RWPE1 (cell line): Measurements from ENCODE around the gene NSUN4.
"Not testable (repeated sequence)": the region's sequence is repeated elsewhere in the genome, so short reads cannot be mapped to it uniquely, and the experiment has no call there.

Source experiments
- CTCF ChIA-PET: fragments of 350-600 bp; sonication (Branson Sonifier 250); formaldehyde crosslinking; extraction: SDS; loops from one replicate; lab custom pipeline; 2021; lab: Yijun Ruan, JAX
- POLR2A ChIA-PET: fragments of 400-600 bp; formaldehyde crosslinking; extraction: SDS; loops from one replicate; lab custom pipeline; 2020; ENCODE audit warnings: antibody characterized with exemption; ENCODE audit not compliant: low non-redundant PET; lab: Yijun Ruan, JAX
- DNase-seq: peaks from one replicate; pipeline ENCODE4 v3.0.0; 2012; ENCODE audit warnings: low spot score
- H3K27ac ChIP-seq: fragments of 450-650 bp; 2 replicates; pipeline ENCODE4 v1.5.1; 2017
- TF ChIP-seq, protein P1 (sequence below): fragments of 450-650 bp; conservative IDR thresholded peaks from 2 replicates; pipeline ENCODE4 v1.5.1; 2017; ENCODE audit warnings: low read depth, mild to moderate bottlenecking

NSUN4 gene

DNA sequence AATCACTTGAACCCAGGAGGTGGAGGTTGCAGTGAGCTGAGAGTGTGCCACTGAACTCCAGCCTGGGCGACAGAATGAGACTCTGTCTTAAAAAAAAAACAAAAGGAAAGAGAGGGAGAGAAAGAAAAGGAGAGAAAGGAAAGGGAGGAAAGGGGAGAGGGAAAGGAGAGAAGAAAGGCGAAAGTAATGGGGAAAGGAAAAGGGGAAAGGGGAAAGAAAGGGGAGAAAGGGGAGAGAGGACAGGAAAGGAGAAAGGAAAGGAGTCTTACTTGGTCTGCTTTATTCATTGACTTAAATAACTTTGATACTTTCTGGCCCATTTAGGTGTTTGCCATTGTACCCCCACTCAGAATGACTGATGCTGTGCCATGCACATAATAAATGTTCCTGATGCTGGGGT is 11.8 kb downstream of the NSUN4 start:
- CTCF ChIA-PET: no interaction called here
- no peak for DNase-seq
- H3K27ac ChIP-seq: no peak overlapping the region
- POLR2A ChIA-PET: no interaction called here
- TF ChIP-seq, protein P1, sequence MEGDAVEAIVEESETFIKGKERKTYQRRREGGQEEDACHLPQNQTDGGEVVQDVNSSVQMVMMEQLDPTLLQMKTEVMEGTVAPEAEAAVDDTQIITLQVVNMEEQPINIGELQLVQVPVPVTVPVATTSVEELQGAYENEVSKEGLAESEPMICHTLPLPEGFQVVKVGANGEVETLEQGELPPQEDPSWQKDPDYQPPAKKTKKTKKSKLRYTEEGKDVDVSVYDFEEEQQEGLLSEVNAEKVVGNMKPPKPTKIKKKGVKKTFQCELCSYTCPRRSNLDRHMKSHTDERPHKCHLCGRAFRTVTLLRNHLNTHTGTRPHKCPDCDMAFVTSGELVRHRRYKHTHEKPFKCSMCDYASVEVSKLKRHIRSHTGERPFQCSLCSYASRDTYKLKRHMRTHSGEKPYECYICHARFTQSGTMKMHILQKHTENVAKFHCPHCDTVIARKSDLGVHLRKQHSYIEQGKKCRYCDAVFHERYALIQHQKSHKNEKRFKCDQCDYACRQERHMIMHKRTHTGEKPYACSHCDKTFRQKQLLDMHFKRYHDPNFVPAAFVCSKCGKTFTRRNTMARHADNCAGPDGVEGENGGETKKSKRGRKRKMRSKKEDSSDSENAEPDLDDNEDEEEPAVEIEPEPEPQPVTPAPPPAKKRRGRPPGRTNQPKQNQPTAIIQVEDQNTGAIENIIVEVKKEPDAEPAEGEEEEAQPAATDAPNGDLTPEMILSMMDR: no peak

DNA sequence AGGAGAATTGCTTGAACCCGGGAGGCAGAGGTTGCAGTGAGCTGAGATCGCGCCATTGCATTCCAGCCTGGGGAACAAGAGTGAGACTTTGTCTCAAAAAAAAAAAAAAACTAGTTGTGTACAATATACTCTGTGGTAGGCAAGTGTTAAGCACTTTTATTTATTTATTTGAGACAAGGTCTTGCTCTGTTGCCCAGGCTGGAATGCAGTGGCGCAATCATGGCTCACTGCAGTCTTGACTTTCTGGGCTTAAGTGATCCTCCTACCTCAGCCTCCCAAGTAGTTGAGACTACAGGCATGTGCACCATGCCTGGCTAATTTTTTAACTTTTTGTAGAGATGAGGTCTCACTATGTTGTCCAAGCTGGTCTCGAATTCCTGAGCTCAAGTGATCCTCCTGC is 15.3 kb downstream of the NSUN4 start:
- H3K27ac ChIP-seq, POLR2A ChIA-PET, CTCF ChIA-PET, DNase-seq: not testable (repeated sequence)

DNA sequence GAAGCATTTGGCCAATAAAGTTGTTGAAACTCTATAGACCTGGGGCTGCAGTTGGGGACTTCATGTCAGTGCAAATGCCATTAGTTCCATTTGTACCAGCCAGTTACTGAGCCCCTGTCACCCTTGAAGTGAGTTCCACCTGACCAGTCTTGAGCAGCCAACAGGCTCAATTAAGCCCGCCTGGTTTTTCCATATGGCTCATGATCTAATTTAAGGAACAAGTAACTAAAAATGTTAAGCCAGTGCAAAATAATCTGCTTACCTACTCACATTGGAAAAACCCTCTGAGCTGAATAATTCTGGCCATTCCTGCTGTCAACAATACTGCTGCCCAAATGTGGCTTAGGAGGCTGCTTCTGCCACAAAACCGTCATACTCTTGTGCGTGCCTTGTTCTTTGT is 21.6 kb downstream of the NSUN4 start:
- ChIA-PET POLR2A (no interaction called here), CTCF (no interaction called here)
- TF ChIP-seq, protein P1: no peak
- no peak for DNase-seq
- no peak overlapping the region for H3K27ac ChIP-seq

DNA sequence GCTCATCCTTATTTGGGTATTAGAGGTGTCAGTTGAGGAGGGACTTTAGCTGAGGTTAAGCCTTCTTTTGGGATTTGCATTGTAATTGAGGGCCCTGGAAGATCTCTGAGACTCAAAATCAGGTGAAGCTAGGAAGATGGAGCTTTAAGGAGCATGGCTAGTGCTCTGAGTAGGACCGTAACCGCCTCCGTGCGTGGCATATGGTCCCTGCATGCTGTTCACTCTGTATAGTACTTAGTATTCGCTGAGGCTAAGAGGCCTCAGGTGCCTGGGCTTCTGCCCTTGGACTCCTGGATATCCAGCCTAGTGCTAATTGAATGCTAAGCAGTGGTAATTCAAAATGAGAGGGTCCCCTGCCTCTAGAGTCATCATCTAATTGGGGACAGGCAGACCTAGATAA is 22.5 kb downstream of the NSUN4 start:
- CTCF ChIA-PET: no interaction called here
- DNase-seq: no peak
- POLR2A ChIA-PET: no interaction called here
- H3K27ac ChIP-seq: no peak overlapping the region
- TF ChIP-seq, protein P1: no peak

DNA sequence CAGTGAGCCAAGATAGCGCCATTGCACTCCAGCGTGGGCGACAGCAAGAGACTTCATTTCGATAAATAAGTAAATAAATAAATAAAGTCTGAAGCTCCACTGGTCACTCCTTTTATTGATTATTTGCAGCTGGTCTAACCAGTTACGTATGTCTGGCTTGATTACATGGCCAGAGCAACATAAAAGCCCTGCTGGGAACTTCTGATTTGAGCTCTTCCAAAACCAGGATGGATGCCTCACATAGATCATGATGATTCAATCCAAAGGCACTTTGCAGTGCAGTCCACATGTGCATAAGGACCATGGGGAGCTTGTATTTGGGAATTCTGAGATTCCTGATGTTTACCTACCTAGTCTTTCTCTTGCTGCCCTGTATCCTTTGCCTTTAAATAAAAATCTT is 24.0 kb downstream of the NSUN4 start:
- POLR2A ChIA-PET: no interaction called here
- DNase-seq: no peak
- CTCF ChIA-PET: interaction anchor here (0.6 to 1.0 kb wide), 4 partner anchors 16 to 367 kb away, joined by 3 to 8 read pairs (median 4); no protein-coding TSS in a partner anchor
- TF ChIP-seq, protein P1: no peak
- H3K27ac ChIP-seq: no peak overlapping the region

DNA sequence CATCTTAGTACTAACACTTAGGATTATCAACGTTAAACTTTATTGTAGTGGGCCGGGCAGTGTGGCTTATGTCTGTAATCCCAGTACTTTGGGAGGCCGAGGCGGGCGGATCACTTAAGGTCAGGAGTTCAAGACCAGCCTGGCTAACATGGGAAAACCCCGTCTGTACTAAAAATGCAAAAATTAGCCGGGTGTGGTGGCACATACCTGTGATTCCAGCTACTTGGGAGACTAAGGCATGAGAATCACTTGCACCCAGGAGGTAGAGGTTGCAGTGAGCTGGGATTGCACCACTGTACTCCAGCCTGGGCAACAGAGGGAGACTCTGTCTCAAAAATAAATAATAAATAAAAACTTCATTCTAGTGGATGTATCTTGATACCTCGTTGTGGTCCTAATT is 25.2 kb downstream of the NSUN4 start:
- not testable (repeated sequence) for H3K27ac ChIP-seq, DNase-seq
- ChIA-PET POLR2A (interaction anchor here (0.6 kb wide), 1 partner anchor 1740 kb away, joined by 3 read pairs; no protein-coding TSS in a partner anchor), CTCF (interaction anchor here (0.7 kb wide), 1 partner anchor 18 kb away, joined by 4 read pairs; no protein-coding TSS in a partner anchor)

DNA sequence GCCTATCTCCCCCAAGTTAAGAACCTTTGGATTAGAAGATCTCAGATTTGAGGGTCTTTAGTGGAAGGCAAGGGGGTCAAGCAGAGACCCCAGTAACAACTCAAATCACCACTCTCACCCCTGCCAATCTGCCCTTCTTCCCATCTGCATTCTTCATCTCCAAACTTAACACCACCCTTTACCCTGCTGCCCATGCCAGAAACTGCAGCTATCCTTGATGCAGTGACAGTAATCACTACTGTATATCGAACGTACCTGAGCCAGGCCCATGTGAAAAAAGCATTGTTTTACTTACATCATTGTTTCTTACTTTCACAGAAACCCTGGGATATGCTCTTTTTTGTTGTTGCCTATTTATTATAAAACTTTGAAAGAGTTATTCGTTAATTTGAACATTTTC is 26.5 kb downstream of the NSUN4 start:
- ChIA-PET POLR2A (no interaction called here), CTCF (interaction anchor here (0.6 to 0.7 kb wide), 2 partner anchors 256 to 269 kb away, joined by 3 read pairs; no protein-coding TSS in a partner anchor)

DNA sequence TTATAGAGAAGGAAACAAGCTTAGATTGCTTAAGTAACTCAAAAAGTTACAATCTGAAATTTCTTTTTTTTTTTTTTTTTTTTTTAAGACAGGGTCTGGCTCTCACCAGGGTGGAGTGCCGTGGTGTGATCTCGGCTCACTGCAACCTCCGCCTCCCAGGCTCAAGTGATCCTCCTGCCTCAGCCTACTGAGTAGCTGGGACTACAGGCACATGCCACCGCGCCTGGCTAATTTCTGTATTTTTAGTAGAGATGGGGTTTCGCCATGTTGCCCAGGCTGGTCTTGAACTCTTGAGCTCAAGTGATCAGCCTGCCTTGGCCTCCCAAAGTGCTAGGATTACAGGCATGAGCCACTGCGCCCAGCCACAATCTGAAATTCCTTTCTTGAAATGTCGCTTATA is 27.1 kb downstream of the NSUN4 start:
- CTCF ChIA-PET: interaction anchor here (0.7 kb wide), 1 partner anchor 257 kb away, joined by 3 read pairs; no protein-coding TSS in a partner anchor
- POLR2A ChIA-PET, H3K27ac ChIP-seq, DNase-seq: not testable (repeated sequence)

More for the DNA sequence above, 26.5 kb downstream of the NSUN4 start:
- DNase-seq: no peak
- TF ChIP-seq, protein P1: no peak
- H3K27ac ChIP-seq: no peak overlapping the region
